Stimulated activated effector memory CD8-positive, alpha-beta T cell treated with anti-CD3 and anti-CD28 coated beads, Interleukin-12 subunit alpha, Interleukin-12 subunit beta, amount 100 ng/mL, for 72 hours (primary cell): ENCODE results near the gene RAB9B.
"Not testable (repeated sequence)": the region's sequence is repeated elsewhere in the genome, so short reads cannot be mapped to it uniquely, and the experiment has no call there.

Experiments used
- ATAC-seq: fragments of 150-1000 bp; cut with Tn5 transposase; 2 replicates; pipeline ENCODE4 v1.10.0; 2021
- DNase-seq, 2 donors: peaks; one replicate each; pipeline ENCODE4 v3.0.0; 2021 to 2022; ENCODE audit warnings: low spot score in 2 of 2
- H3K27ac Mint-ChIP-seq: one replicate; pipeline ENCODE4 v1.8.0; 2022; ENCODE audit warnings: mild to moderate bottlenecking, mixed read lengths
- H3K36me3 Mint-ChIP-seq: one replicate; pipeline ENCODE4 v1.8.0; 2022; ENCODE audit warnings: mild to moderate bottlenecking, mixed read lengths
- H3K4me1 Mint-ChIP-seq: one replicate; pipeline ENCODE4 v1.8.0; 2022; ENCODE audit warnings: mixed read lengths
- H3K4me3 Mint-ChIP-seq: one replicate; pipeline ENCODE4 v1.8.0; 2022; ENCODE audit warnings: mild to moderate bottlenecking, mixed read lengths
- H3K9me3 Mint-ChIP-seq: one replicate; pipeline ENCODE4 v1.8.0; 2022; ENCODE audit warnings: mixed read lengths

Gene RAB9B

GRCh38 chrX:103825881-103826280, 6.2 kb downstream of the RAB9B start:
- Mint-ChIP-seq H3K4me3 (no peak overlapping the region), H3K9me3 (no peaks in the 10 kb centered on the region), H3K4me1 (no peaks in the 10 kb centered on the region), H3K36me3 (no peaks in the 10 kb centered on the region), H3K27ac (no peak overlapping the region)
- no peak for ATAC-seq
- DNase-seq: no peak

DNA sequence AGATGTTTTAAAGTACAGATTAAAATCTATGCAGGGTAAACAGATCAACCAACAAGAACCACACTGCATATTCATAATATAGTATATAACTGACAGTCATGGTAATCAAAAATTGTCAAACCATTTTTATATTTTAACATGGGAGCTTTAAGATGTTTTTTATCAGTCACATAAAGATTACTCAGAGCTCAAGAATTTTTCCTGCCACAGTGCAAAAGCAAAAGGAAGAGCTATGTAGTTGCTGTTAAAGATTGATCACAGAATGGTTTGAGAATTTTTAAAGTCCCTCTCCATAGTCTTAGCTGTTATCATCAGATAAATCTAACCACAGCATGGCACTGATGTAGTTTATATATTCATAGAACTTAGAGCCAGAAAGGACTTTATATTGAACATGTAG, 8.5 kb downstream of the RAB9B start:
- ATAC-seq (no peak), DNase-seq (no peak)
- Mint-ChIP-seq H3K27ac (no peak overlapping the region), H3K9me3 (no peaks in the 10 kb centered on the region), H3K4me3 (no peak overlapping the region), H3K36me3 (no peaks in the 10 kb centered on the region), H3K4me1 (no peaks in the 10 kb centered on the region)

DNA sequence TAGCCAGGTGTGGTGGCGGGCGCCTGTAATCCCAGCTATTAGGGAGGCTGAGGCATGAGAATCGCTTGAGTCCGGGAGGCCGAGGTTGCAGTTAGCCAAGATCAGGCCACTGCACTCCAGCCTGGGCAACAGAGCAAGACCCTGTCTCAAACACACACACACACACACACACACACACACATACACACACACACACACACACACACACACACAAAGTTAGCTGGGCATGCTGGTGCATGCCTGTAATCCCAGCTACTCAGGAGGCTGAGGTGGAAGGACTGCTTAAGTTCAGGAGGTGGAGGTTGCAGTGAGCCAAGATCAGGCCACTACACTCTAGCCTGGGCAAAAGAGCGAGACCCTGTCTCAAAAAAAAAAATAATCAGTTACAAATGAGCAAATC, 11.3 kb downstream of the RAB9B start:
- not testable (repeated sequence) for H3K4me3 Mint-ChIP-seq, H3K36me3 Mint-ChIP-seq, ATAC-seq, DNase-seq, H3K4me1 Mint-ChIP-seq, H3K27ac Mint-ChIP-seq, H3K9me3 Mint-ChIP-seq

- no peak for ATAC-seq
- Mint-ChIP-seq H3K4me1 (peaks cover 5% of the 10 kb centered on the region), H3K27ac (no peak overlapping the region), H3K36me3 (no peaks in the 10 kb centered on the region), H3K9me3 (no peaks in the 10 kb centered on the region), H3K4me3 (no peak overlapping the region)
- no peak for DNase-seq
Measured at GRCh38 chrX:103818842-103819619, 13.0 kb downstream of the RAB9B start.

GRCh38 chrX:103817502-103817901, 14.6 kb downstream of the RAB9B start:
- Mint-ChIP-seq H3K4me3 (no peak overlapping the region), H3K9me3 (no peaks in the 10 kb centered on the region), H3K4me1 (peaks cover 6% of the 10 kb centered on the region), H3K27ac (no peak overlapping the region), H3K36me3 (no peaks in the 10 kb centered on the region)
- ATAC-seq (no peak), DNase-seq (peak in 1 of 2 donors; percentile 3)

- H3K4me1 Mint-ChIP-seq, H3K36me3 Mint-ChIP-seq, H3K27ac Mint-ChIP-seq, H3K4me3 Mint-ChIP-seq, DNase-seq, ATAC-seq, H3K9me3 Mint-ChIP-seq: not testable (repeated sequence)
Measured at GRCh38 chrX:103817101-103817500, 15.0 kb downstream of the RAB9B start.

DNA sequence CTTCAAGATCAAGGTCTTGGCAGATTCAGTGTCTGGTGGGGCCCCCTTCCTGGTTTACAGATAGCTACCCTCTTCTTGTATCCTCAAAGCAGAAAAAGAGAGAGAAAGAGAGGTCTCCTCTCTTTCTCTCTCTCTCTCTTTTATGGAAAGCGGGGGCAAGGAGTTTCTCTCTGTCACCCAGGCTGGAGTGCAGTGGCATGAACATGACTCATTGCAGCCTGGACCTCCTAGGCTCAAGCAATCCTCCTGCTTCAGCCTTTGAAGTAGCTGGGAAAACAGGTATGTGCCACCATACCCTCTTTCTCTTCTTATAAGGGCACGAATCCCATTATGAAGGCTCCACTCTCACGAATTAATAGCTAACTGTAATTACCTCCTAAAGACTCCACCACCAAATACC, 20.2 kb downstream of the RAB9B start:
- Mint-ChIP-seq H3K27ac (no peak overlapping the region), H3K9me3 (no peaks in the 10 kb centered on the region), H3K36me3 (no peaks in the 10 kb centered on the region), H3K4me3 (no peak overlapping the region), H3K4me1 (peaks cover 13% of the 10 kb centered on the region)
- no peak for DNase-seq
- no peak for ATAC-seq

GRCh38 chrX:103806862-103807474, 25.1 kb downstream of the RAB9B start:
- DNase-seq (no peak), ATAC-seq (peak; percentile 74)
- H3K4me1 Mint-ChIP-seq: peaks cover 8% of the 10 kb centered on the region
- no peak overlapping the region for H3K4me3 Mint-ChIP-seq
- H3K27ac Mint-ChIP-seq: no peak overlapping the region
- no peaks in the 10 kb centered on the region for H3K36me3 Mint-ChIP-seq
- no peaks in the 10 kb centered on the region for H3K9me3 Mint-ChIP-seq

GRCh38 chrX:103805860-103806259, 26.2 kb downstream of the RAB9B start:
- DNase-seq (no peak), ATAC-seq (no peak)
- Mint-ChIP-seq H3K4me3 (no peak overlapping the region), H3K27ac (no peak overlapping the region), H3K36me3 (no peaks in the 10 kb centered on the region), H3K4me1 (peaks cover 8% of the 10 kb centered on the region), H3K9me3 (no peaks in the 10 kb centered on the region)

- DNase-seq (no peak), ATAC-seq (peak; percentile 28)
- Mint-ChIP-seq H3K36me3 (no peaks in the 10 kb centered on the region), H3K4me1 (no peaks in the 10 kb centered on the region), H3K27ac (no peak overlapping the region), H3K9me3 (no peaks in the 10 kb centered on the region), H3K4me3 (no peak overlapping the region)
Measured at GRCh38 chrX:103800318-103800717, 31.7 kb downstream of the RAB9B start.

- ATAC-seq: no peak
- Mint-ChIP-seq H3K4me3 (no peak overlapping the region), H3K36me3 (no peaks in the 10 kb centered on the region), H3K4me1 (no peaks in the 10 kb centered on the region), H3K27ac (no peak overlapping the region), H3K9me3 (no peaks in the 10 kb centered on the region)
- DNase-seq: no peak
Measured at GRCh38 chrX:103797691-103798090, 34.4 kb downstream of the RAB9B start.

DNA sequence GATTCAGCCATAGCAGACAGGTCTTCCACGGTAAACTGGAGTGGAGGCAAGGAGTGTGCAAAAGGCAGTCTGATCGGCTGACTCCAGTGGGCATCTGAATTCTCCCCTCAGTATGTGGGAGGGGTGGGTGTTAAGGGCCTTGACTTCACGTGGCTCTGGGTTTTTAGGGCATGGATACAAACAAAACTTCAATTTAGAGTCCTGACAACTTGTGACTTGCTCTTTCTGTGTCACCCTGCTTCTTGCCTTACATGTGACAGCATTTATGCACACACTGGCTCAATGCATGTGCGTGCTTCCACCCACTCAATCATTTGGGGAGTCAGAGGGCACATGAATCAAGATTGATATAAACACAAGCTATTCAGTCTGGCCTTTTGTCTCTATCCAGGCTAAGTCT, 37.9 kb downstream of the RAB9B start:
- Mint-ChIP-seq H3K9me3 (no peaks in the 10 kb centered on the region), H3K4me3 (no peak overlapping the region), H3K36me3 (no peaks in the 10 kb centered on the region), H3K4me1 (no peaks in the 10 kb centered on the region), H3K27ac (no peak overlapping the region)
- ATAC-seq (no peak), DNase-seq (no peak)

- no peak for ATAC-seq
- Mint-ChIP-seq H3K27ac (no peak overlapping the region), H3K4me1 (no peaks in the 10 kb centered on the region), H3K9me3 (no peaks in the 10 kb centered on the region), H3K4me3 (no peak overlapping the region), H3K36me3 (no peaks in the 10 kb centered on the region)
- DNase-seq: no peak
Measured at GRCh38 chrX:103793545-103793940, 38.5 kb downstream of the RAB9B start.

GRCh38 chrX:103792916-103793544, 39.0 kb downstream of the RAB9B start:
- Mint-ChIP-seq H3K4me1 (no peaks in the 10 kb centered on the region), H3K9me3 (no peaks in the 10 kb centered on the region), H3K4me3 (no peak overlapping the region), H3K36me3 (no peaks in the 10 kb centered on the region), H3K27ac (no peak overlapping the region)
- DNase-seq: no peak
- no peak for ATAC-seq

DNA sequence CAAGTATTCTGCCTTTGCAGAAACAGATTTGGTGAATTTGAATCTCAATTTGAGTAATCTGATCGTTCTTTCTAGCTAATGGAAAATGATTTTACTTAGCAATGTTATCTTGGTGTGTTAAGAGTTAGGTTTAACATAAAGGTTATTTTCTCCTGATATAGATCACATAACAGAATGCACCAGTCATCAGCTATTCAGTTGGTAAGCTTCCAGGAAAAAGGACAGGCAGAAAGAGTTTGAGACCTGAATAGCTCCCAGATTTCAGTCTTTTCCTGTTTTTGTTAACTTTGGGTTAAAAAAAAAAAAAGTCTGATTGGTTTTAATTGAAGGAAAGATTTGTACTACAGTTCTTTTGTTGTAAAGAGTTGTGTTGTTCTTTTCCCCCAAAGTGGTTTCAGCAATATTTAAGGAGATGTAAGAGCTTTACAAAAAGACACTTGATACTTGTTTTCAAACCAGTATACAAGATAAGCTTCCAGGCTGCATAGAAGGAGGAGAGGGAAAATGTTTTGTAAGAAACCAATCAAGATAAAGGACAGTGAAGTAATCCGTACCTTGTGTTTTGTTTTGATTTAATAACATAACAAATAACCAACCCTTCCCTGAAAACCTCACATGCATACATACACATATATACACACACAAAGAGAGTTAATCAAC, 40.1 kb downstream of the RAB9B start:
- ATAC-seq (no peak), DNase-seq (no peak)
- Mint-ChIP-seq H3K36me3 (no peaks in the 10 kb centered on the region), H3K27ac (no peak overlapping the region), H3K4me1 (no peaks in the 10 kb centered on the region), H3K9me3 (no peaks in the 10 kb centered on the region), H3K4me3 (no peak overlapping the region)

- H3K36me3 Mint-ChIP-seq: no peaks in the 10 kb centered on the region
- H3K27ac Mint-ChIP-seq: no peak overlapping the region
- H3K9me3 Mint-ChIP-seq: no peaks in the 10 kb centered on the region
- no peaks in the 10 kb centered on the region for H3K4me1 Mint-ChIP-seq
- DNase-seq (no peak), ATAC-seq (no peak)
- no peak overlapping the region for H3K4me3 Mint-ChIP-seq
Measured at GRCh38 chrX:103791228-103791627, 40.8 kb downstream of the RAB9B start.
